ENCODE measurements around the gene DNAAF3.

The DNAAF3 gene

GRCh38 chr19:55166530-55167268 lies at the start of gene DNAAF3:
Gene DNAAF3 (minus strand): TSS chr19:55166613. CDS start chr19:55166413, 200 bp downstream.
- H3K4me3 ChIP-seq (ENCODE audit: low read depth, low read length) = peak within 1 kb of the TSS; percentile 8
- TF ChIP-seq CTCF (IDR thresholded peaks at IDR 0.05; ENCODE audit: borderline replicate concordance, insufficient read depth, low read depth, low read length) = no peak

GRCh38 chr19:55213547-55213946 lies 47.1 kb upstream of the DNAAF3 start:
- no peak overlapping the region for H3K4me3 ChIP-seq (ENCODE audit: low read depth, low read length)
- no peak for TF ChIP-seq CTCF (IDR thresholded peaks at IDR 0.05; ENCODE audit: borderline replicate concordance, insufficient read depth, low read depth, low read length)

- H3K4me3 ChIP-seq (ENCODE audit: low read depth, low read length) = no peak overlapping the region
- peak; percentile 69 for TF ChIP-seq CTCF (IDR thresholded peaks at IDR 0.05; ENCODE audit: borderline replicate concordance, insufficient read depth, low read depth, low read length)
Observed at GRCh38 chr19:55212447-55212846, 46.0 kb upstream of the DNAAF3 start.

- TF ChIP-seq CTCF (IDR thresholded peaks at IDR 0.05; ENCODE audit: borderline replicate concordance, insufficient read depth, low read depth, low read length) = no peak
- H3K4me3 ChIP-seq (ENCODE audit: low read depth, low read length) = no peak overlapping the region
Observed at GRCh38 chr19:55209693-55210472, 43.5 kb upstream of the DNAAF3 start.

GRCh38 chr19:55208880-55209692 lies 42.7 kb upstream of the DNAAF3 start, which contains the start of gene PTPRH:
Gene PTPRH (minus strand): TSS chr19:55209501. CDS start chr19:55209433, 68 bp downstream.
- TF ChIP-seq CTCF (IDR thresholded peaks at IDR 0.05; ENCODE audit: borderline replicate concordance, insufficient read depth, low read depth, low read length) = no peak
- no peak within 1 kb of the TSS for H3K4me3 ChIP-seq (ENCODE audit: low read depth, low read length)

GRCh38 chr19:55206664-55207500 lies 40.5 kb upstream of the DNAAF3 start:
- TF ChIP-seq CTCF (IDR thresholded peaks at IDR 0.05; ENCODE audit: borderline replicate concordance, insufficient read depth, low read depth, low read length) = no peak
- no peak overlapping the region for H3K4me3 ChIP-seq (ENCODE audit: low read depth, low read length)
